A549 (cell line): ENCODE measurements around the gene ACAN. TPM values are rescaled to one million over a fixed set of nuclear protein-coding genes. Genes with fewer than 3 reads are reported as not detected.

Experiments
- ATAC-seq, 2 experiments: fragments of 200-7000 bp in 1 of 2; fragments of >200 bp in 1 of 2; cut with Nextera tagmentation in 1 of 2; cut with Tn5 transposase in 1 of 2; 3 replicates each; pipeline versions ENCODE4 v1.8.0 to v1.9.1; 2018 to 2020; ENCODE audit warnings: mild to moderate bottlenecking in 1 of 2, moderate library complexity in 1 of 2
- CTCF ChIA-PET: fragments of 300-600 bp; sonication (Branson Sonifier 250); formaldehyde crosslinking; extraction: SDS; loops from one replicate; lab custom pipeline; 2021; ENCODE audit warnings: antibody characterized with exemption, inconsistent platforms; lab: Yijun Ruan, JAX
- POLR2A ChIA-PET: fragments of 350-600 bp; formaldehyde crosslinking; extraction: SDS; loops from one replicate; lab custom pipeline; 2021; ENCODE audit warnings: antibody characterized with exemption, inconsistent platforms; lab: Yijun Ruan, JAX
- DNase-seq, 2 experiments: peaks; one replicate each; pipeline versions ENCODE4 v3.0.0 to v3.0.0-alpha.2; 2011 to 2016; ENCODE audit warnings: low read depth in 1 of 2, low spot score in 1 of 2
- FAIRE-seq: peaks from 2 replicates; lab custom pipeline; 2011; peaks lifted over from hg19 to GRCh38; lab: Jason Lieb, UNC
- H3K27ac ChIP-seq, 2 experiments: fragments of >200 bp; sonication (Bioruptor Twin); formaldehyde crosslinking; 3 replicates each; pipeline ENCODE4 v1.5.1; 2016 to 2017
- H3K4me1 ChIP-seq: fragments of >200 bp; sonication (Bioruptor Twin); formaldehyde crosslinking; 3 replicates; pipeline ENCODE4 v1.6.1; 2016
- H3K4me2 ChIP-seq: fragments of >200 bp; sonication (Bioruptor Twin); formaldehyde crosslinking; 3 replicates; pipeline ENCODE4 v1.6.1; 2016
- H3K4me3 ChIP-seq: fragments of >200 bp; sonication (Bioruptor Twin); formaldehyde crosslinking; 3 replicates; pipeline ENCODE4 v1.5.1; 2016
- H3K9me3 ChIP-seq: fragments of >200 bp; sonication (Bioruptor Twin); formaldehyde crosslinking; 3 replicates; pipeline ENCODE4 v1.6.1; 2016
- BCL3 ChIP-seq: fragments of >200 bp; sonication (Bioruptor Twin); formaldehyde crosslinking; IDR thresholded peaks from 3 replicates; pipeline ENCODE4 v1.6.1; 2016
- CHD2 ChIP-seq: fragments of 150-350 bp; IDR thresholded peaks from 2 replicates; pipeline ENCODE4 v1.6.1; 2014; ENCODE audit warnings: low read length; ENCODE audit not compliant: partially characterized antibody
- CTCF ChIP-seq: fragments of >200 bp; sonication (Bioruptor Twin); formaldehyde crosslinking; IDR thresholded peaks from 3 replicates; pipeline ENCODE4 v1.5.1; 2016
- E2F6 ChIP-seq: IDR thresholded peaks from 2 replicates; pipeline ENCODE4 v1.6.1; 2012; ENCODE audit warnings: low read depth, borderline replicate concordance
- ELK1 ChIP-seq: fragments of 150-350 bp; IDR thresholded peaks from 2 replicates; pipeline ENCODE4 v1.6.1; 2014; ENCODE audit warnings: low read depth, mild to moderate bottlenecking, low read length
- EP300 ChIP-seq, 2 experiments: fragments of >200 bp; sonication (Bioruptor Twin); formaldehyde crosslinking; IDR thresholded peaks; 2 replicates in 1 of 2; 3 replicates in 1 of 2; pipeline ENCODE4 v1.6.1; 2016 to 2017
- ESRRA ChIP-seq: fragments of 150-350 bp; IDR thresholded peaks from 2 replicates; pipeline ENCODE4 v1.6.1; 2014; ENCODE audit warnings: mild to moderate bottlenecking, low read length, borderline replicate concordance
- FOXS1 ChIP-seq: fragments of 250-450 bp; sonication (Bioruptor Pico); IDR thresholded peaks from 2 replicates; pipeline ENCODE4 v1.5.0; 2020; ENCODE audit warnings: mild to moderate bottlenecking, moderate library complexity
- GATA3 ChIP-seq: IDR thresholded peaks from 2 replicates; pipeline ENCODE4 v1.6.1; 2012; ENCODE audit warnings: borderline replicate concordance
- HDAC2 ChIP-seq: fragments of 200-600 bp; sonication (generic); IDR thresholded peaks from 2 replicates; pipeline ENCODE4 v1.6.1; 2016
- HEYL ChIP-seq: fragments of 250-450 bp; sonication (Bioruptor Pico); IDR thresholded peaks from 2 replicates; pipeline ENCODE4 v1.8.0; 2021; ENCODE audit warnings: mild to moderate bottlenecking, moderate library complexity
- HOXB5 ChIP-seq: fragments of 250-450 bp; sonication (Bioruptor Pico); IDR thresholded peaks from 2 replicates; pipeline ENCODE4 v1.5.0; 2020; ENCODE audit warnings: mild to moderate bottlenecking, moderate library complexity
- JUN ChIP-seq, 2 experiments: fragments of >200 bp; sonication (Bioruptor Twin); formaldehyde crosslinking; IDR thresholded peaks; 2 replicates in 1 of 2; 3 replicates in 1 of 2; pipeline ENCODE4 v1.6.1; 2016 to 2017
- MAX ChIP-seq: IDR thresholded peaks from 2 replicates; pipeline ENCODE4 v1.6.1; 2012
- NFE2L2 ChIP-seq: fragments of 150-350 bp; conservative IDR thresholded peaks from 2 replicates; pipeline ENCODE4 v1.6.1; 2014; ENCODE audit warnings: low read length
- NR3C1 ChIP-seq: fragments of >200 bp; sonication (Bioruptor Twin); formaldehyde crosslinking; IDR thresholded peaks from 3 replicates; pipeline ENCODE4 v1.6.1; 2017
- PHF8 ChIP-seq: fragments of 200-600 bp; sonication (generic); IDR thresholded peaks from 2 replicates; pipeline ENCODE4 v1.6.1; 2016; ENCODE audit warnings: low read depth, mild to moderate bottlenecking, antibody characterized with exemption, moderate library complexity, borderline replicate concordance
- POLR2A ChIP-seq: IDR thresholded peaks from 2 replicates; pipeline ENCODE4 v1.6.1; 2012; ENCODE audit warnings: mild to moderate bottlenecking, low read length
- RAD21 ChIP-seq, 2 experiments: fragments of >200 bp in 1 of 2; sonication (Bioruptor Twin) in 1 of 2; formaldehyde crosslinking in 1 of 2; IDR thresholded peaks in 1 of 2; conservative IDR thresholded peaks in 1 of 2; 2 replicates in 1 of 2; 3 replicates in 1 of 2; pipeline ENCODE4 v1.6.1; 2012 to 2018; ENCODE audit warnings: inconsistent platforms in 1 of 2
- RCOR1 ChIP-seq: fragments of 150-350 bp; IDR thresholded peaks from 2 replicates; pipeline ENCODE4 v1.6.1; 2014; ENCODE audit warnings: antibody characterized with exemption, low read length, low read depth
- RFX5 ChIP-seq: fragments of 450-650 bp; IDR thresholded peaks from 2 replicates; pipeline ENCODE4 v1.7.1; 2014; ENCODE audit warnings: antibody characterized with exemption, mild to moderate bottlenecking, moderate library complexity
- TFCP2L1 ChIP-seq: fragments of 250-450 bp; sonication (Bioruptor Pico); IDR thresholded peaks from 2 replicates; pipeline ENCODE4 v1.5.0; 2021; ENCODE audit warnings: mild to moderate bottlenecking
- TP53 ChIP-seq: fragments of 250-450 bp; sonication (Bioruptor Pico); IDR thresholded peaks from 2 replicates; pipeline ENCODE4 v1.5.0; 2021; ENCODE audit warnings: mild to moderate bottlenecking, moderate library complexity
- USF2 ChIP-seq: fragments of 450-650 bp; IDR thresholded peaks from 2 replicates; pipeline ENCODE4 v1.6.1; 2014; ENCODE audit warnings: antibody characterized with exemption
- ZC3H11A ChIP-seq: fragments of 450-650 bp; IDR thresholded peaks from 2 replicates; pipeline ENCODE4 v1.6.1; 2014; ENCODE audit warnings: antibody characterized with exemption, mild to moderate bottlenecking
- WGBS: methylation state at CpG from one replicate; pipeline ENCODE4 v1.1.6; 2017; ENCODE audit errors: missing lambda C conversion rate; 5-methylcytosine and 5-hydroxymethylcytosine counted together
- polyA plus RNA-seq, 4 experiments: library from polyadenylated mRNA; depleted of rRNA in 3 of 4; stranded (reverse); fragments of >200 nt; fragmentation: RNase III in 1 of 4; extraction: RNeasy Plus Mini Kit Qiagen cat#74134 plus additional on column Dnase treatment in 1 of 4; gene quantifications; 2 replicates in 3 of 4; 3 replicates in 1 of 4; pipeline ENCODE4 v1.2.3, GENCODE V29; 2011 to 2017

The ACAN gene
- polyA plus RNA-seq, 2 of the 4 experiments (the other 2 are of a cell fraction) = 0.01 TPM; not detected in 1

- peak within 1 kb of the TSS; percentile 66 for H3K4me3 ChIP-seq
- DNase-seq = peak; percentile 77 to 87
- POLR2A ChIA-PET = interaction anchor here (0.5 to 3.4 kb wide), 13 partner anchors 8 to 869 kb away, joined by 3 to 40 read pairs (median 5); no protein-coding TSS in a partner anchor
- H3K27ac ChIP-seq = peak within 1 kb of the TSS; percentile 73 to 89
- H3K4me1 ChIP-seq = peaks cover 26% of the 10 kb centered on the region
- ATAC-seq = peak; percentile 84 to 90
- H3K4me2 ChIP-seq = peak within 1 kb of the TSS; percentile 88
- FAIRE-seq = no peak
- TF ChIP-seq CTCF (no peak), ZC3H11A (no peak), E2F6 (peak; percentile 72; the same call in 1 of the 2 replicates), PHF8 (peak; percentile 38; the same call in 1 of the 2 replicates), MAX (peak; percentile 76), GATA3 (peak; percentile 17; the same call in 1 of the 2 replicates), JUN (IDR thresholded peaks at IDR 0.05) (peak in 1 of 2 experiments; percentile 50; a peak in 2 of 5 replicates), BCL3 (peak; percentile 66; the same call in 1 of the 3 replicates), POLR2A (peak; percentile 96), RAD21 (conservative IDR thresholded peaks at IDR 0.05 in 1 of 2, IDR thresholded peaks at IDR 0.05 in 1 of 2) (0 out of 5 replicates have a peak, but pooled peaks of 1 of the 2 experiments have one; percentile 20)
- TF ChIP-seq, all 56 proteins: peak for 8
- CTCF ChIA-PET = interaction anchor here (0.8 to 32.8 kb wide), 7 partner anchors 8 to 115 kb away, joined by 3 to 851 read pairs (median 17); partner anchors contain the start of gene HAPLN3
- H3K9me3 ChIP-seq = no peaks in the 10 kb centered on the region
- under 1% methylated on average over 41 of the region's 67 CpGs for WGBS
These were observed 110.0 kb downstream of the ACAN start, which contains the start of gene MFGE8 for GRCh38 chr15:88913017-88913849. Gene MFGE8 (minus strand): TSS chr15:88913379. CDS start chr15:88913319, 60 bp downstream.

- CTCF ChIA-PET = interaction anchor here (1.0 to 32.8 kb wide), 3 partner anchors 9 to 107 kb away, joined by 3 to 851 read pairs (median 138); no protein-coding TSS in a partner anchor
- Histone ChIP-seq H3K4me3 (peak overlapping the region; percentile 66), H3K4me2 (peak overlapping the region; percentile 88), H3K4me1 (peaks cover 31% of the 10 kb centered on the region), H3K27ac (peak overlapping the region; percentile 73 to 89), H3K9me3 (no peaks in the 10 kb centered on the region)
- POLR2A ChIA-PET = interaction anchor here (0.5 to 3.4 kb wide), 9 partner anchors 9 to 869 kb away, joined by 3 to 40 read pairs (median 5); no protein-coding TSS in a partner anchor
- FAIRE-seq (no peak), ATAC-seq (no peak), DNase-seq (peak in 1 of 2 experiments; percentile 62)
- WGBS = 63% methylated on average over 4 of the region's 4 CpGs
- no peak for TF ChIP-seq RCOR1
- TF ChIP-seq CHD2 = no peak
- TF ChIP-seq FOXS1 (CRISPR knock-in tag) = no peak
- TF ChIP-seq HEYL (CRISPR knock-in tag) = no peak
- TF ChIP-seq HOXB5 = no peak
- no peak for TF ChIP-seq RFX5
- TF ChIP-seq BCL3 = no peak
- no peak for TF ChIP-seq HDAC2
- no peak for TF ChIP-seq EP300 (IDR thresholded peaks at IDR 0.05)
- TF ChIP-seq ESRRA = no peak
- TF ChIP-seq NR3C1 = no peak
- no peak for TF ChIP-seq ELK1
- TF ChIP-seq USF2 = no peak
- TF ChIP-seq TP53 (CRISPR knock-in tag) = no peak
- TF ChIP-seq NFE2L2 = no peak
- TF ChIP-seq TFCP2L1 = no peak
These were observed 110.6 kb downstream of the ACAN start for GRCh38 chr15:88913850-88914169.
